ENCODE results near the gene MCUR1.
"Not testable (repeated sequence)": the region's sequence is repeated elsewhere in the genome, so short reads cannot be mapped to it uniquely, and the experiment has no call there.

Gene MCUR1

GRCh38 chr6:13838616-13839015 lies 24.3 kb upstream of the MCUR1 start:
- no peaks in the 10 kb centered on the region for H3K36me3 Mint-ChIP-seq (ENCODE audit: low read depth)
- no peaks in the 10 kb centered on the region for H3K9me3 Mint-ChIP-seq
- H3K27ac Mint-ChIP-seq: no peak overlapping the region
- H3K27me3 Mint-ChIP-seq: peaks cover 6% of the 10 kb centered on the region
- ATAC-seq (no peak), DNase-seq (no peak)
- H3K4me3 Mint-ChIP-seq: no peak overlapping the region
- H3K4me1 Mint-ChIP-seq: peaks cover 4% of the 10 kb centered on the region

- Mint-ChIP-seq H3K27me3 (peaks cover 8% of the 10 kb centered on the region), H3K36me3 (ENCODE audit: low read depth) (no peaks in the 10 kb centered on the region), H3K9me3 (no peaks in the 10 kb centered on the region), H3K27ac (no peak overlapping the region), H3K4me1 (no peaks in the 10 kb centered on the region), H3K4me3 (no peak overlapping the region)
- DNase-seq: no peak
- no peak for ATAC-seq
Observed at GRCh38 chr6:13836170-13836569, 21.8 kb upstream of the MCUR1 start.

DNA sequence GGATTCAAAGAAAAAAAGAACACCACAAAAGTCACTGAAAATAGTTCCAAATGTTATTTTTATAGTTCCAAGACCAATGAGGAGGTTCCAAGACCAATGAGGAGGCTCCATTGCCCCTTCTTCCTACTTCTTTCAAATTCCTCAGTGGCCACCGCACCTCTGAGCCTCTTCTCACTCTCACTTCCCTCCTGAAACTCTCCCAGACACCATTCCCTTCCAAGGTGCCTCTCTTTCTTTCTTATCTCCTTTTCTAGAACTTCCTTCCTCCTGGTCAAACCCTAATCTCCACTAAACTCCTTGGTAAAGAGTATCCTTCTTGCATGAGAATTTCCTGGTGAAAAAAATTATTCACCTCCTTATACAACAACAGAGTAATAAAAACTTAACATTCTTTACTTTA lies 20.4 kb upstream of the MCUR1 start:
- H3K9me3 Mint-ChIP-seq: no peaks in the 10 kb centered on the region
- H3K4me3 Mint-ChIP-seq: no peak overlapping the region
- no peaks in the 10 kb centered on the region for H3K36me3 Mint-ChIP-seq (ENCODE audit: low read depth)
- DNase-seq (no peak), ATAC-seq (no peak)
- peaks cover 8% of the 10 kb centered on the region for H3K27me3 Mint-ChIP-seq
- H3K4me1 Mint-ChIP-seq: no peaks in the 10 kb centered on the region
- no peak overlapping the region for H3K27ac Mint-ChIP-seq

- H3K27ac Mint-ChIP-seq; H3K4me3 Mint-ChIP-seq; H3K27me3 Mint-ChIP-seq; DNase-seq; H3K9me3 Mint-ChIP-seq; H3K4me1 Mint-ChIP-seq; H3K36me3 Mint-ChIP-seq (ENCODE audit: low read depth); ATAC-seq: not testable (repeated sequence)
Observed at GRCh38 chr6:13834018-13834417, 19.7 kb upstream of the MCUR1 start.

DNA sequence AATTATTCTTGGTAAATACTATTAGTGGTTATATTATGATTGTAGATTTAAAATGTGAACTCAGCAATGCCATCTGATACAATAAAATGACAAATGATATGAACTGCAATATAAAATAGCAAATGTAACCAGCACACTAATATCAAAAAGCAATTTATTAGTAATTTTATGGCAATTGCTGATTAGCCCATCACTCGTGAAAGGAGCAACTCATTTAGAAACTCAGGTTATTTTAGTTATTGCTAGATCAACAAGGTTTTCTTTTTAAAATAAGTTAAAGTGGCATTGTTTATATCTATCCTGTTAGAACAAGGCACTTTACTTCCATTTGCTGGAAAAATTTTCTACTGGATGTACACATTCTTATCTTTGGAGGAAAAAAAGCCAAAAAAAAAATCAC lies 18.4 kb upstream of the MCUR1 start:
- Mint-ChIP-seq H3K4me3 (no peak overlapping the region), H3K9me3 (peaks cover 6% of the 10 kb centered on the region), H3K36me3 (ENCODE audit: low read depth) (no peaks in the 10 kb centered on the region), H3K4me1 (no peaks in the 10 kb centered on the region), H3K27ac (no peak overlapping the region), H3K27me3 (peaks cover 8% of the 10 kb centered on the region)
- ATAC-seq (no peak), DNase-seq (no peak)

- H3K36me3 Mint-ChIP-seq (ENCODE audit: low read depth): no peaks in the 10 kb centered on the region
- DNase-seq (no peak), ATAC-seq (no peak)
- H3K27ac Mint-ChIP-seq: no peak overlapping the region
- H3K4me3 Mint-ChIP-seq: no peak overlapping the region
- peaks cover 6% of the 10 kb centered on the region for H3K9me3 Mint-ChIP-seq
- no peaks in the 10 kb centered on the region for H3K4me1 Mint-ChIP-seq
- peaks cover 8% of the 10 kb centered on the region for H3K27me3 Mint-ChIP-seq
Observed at GRCh38 chr6:13831615-13832014, 17.3 kb upstream of the MCUR1 start.

DNA sequence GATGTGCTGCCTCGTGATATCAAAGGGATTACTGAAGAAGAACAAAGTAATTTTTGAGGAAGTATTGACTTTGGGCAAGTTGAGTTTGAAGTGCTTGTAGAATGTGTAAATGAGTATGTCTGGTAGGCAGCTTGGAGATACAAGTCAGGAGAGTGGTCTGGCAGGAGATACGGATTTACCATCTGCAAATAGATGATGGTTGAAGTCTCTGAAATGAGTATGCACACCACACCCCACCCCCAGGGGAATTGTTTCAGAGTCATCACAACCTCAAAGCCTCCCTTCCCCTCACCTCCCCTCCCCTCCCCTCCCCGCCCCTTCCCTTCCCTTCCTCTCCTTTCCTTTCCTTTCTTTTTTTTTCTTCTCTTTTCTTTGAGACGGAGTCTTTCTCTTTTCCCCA lies 16.4 kb upstream of the MCUR1 start:
- H3K27ac Mint-ChIP-seq: no peak overlapping the region
- no peaks in the 10 kb centered on the region for H3K4me1 Mint-ChIP-seq
- ATAC-seq: no peak
- H3K36me3 Mint-ChIP-seq (ENCODE audit: low read depth): no peaks in the 10 kb centered on the region
- H3K27me3 Mint-ChIP-seq: peaks cover 8% of the 10 kb centered on the region
- no peak for DNase-seq
- no peak overlapping the region for H3K4me3 Mint-ChIP-seq
- peaks cover 6% of the 10 kb centered on the region for H3K9me3 Mint-ChIP-seq

GRCh38 chr6:13829419-13829818 lies 15.1 kb upstream of the MCUR1 start:
- not testable (repeated sequence) for H3K4me3 Mint-ChIP-seq

GRCh38 chr6:13828656-13829301 lies 14.4 kb upstream of the MCUR1 start:
- H3K9me3 Mint-ChIP-seq; DNase-seq; H3K4me1 Mint-ChIP-seq; H3K36me3 Mint-ChIP-seq (ENCODE audit: low read depth); H3K4me3 Mint-ChIP-seq; H3K27me3 Mint-ChIP-seq; ATAC-seq; H3K27ac Mint-ChIP-seq: not testable (repeated sequence)

More at GRCh38 chr6:13829419-13829818, 15.1 kb upstream of the MCUR1 start:
- H3K4me1 Mint-ChIP-seq; H3K27ac Mint-ChIP-seq; ATAC-seq; DNase-seq; H3K36me3 Mint-ChIP-seq (ENCODE audit: low read depth); H3K27me3 Mint-ChIP-seq; H3K9me3 Mint-ChIP-seq: not testable (repeated sequence)

DNA sequence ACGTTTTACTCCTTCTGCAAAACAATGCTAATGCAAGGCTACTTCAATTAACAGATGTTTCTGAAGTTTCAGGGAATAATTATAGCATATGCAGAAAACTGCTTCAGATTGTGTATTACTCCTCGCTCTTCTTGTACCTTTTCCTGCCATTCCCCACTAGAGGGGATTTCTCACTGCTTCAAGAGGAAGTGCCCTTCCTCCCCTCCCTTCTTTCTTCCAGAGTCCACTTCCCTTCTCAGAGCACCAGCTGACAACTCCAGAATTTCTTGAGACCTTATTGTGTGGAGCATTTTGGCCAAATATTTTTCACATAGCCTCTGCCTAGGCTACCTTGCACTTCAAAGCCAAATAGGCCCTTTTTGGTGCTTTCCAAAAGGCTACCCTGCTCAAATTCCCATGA lies 12.7 kb upstream of the MCUR1 start:
- DNase-seq (no peak), ATAC-seq (no peak)
- Mint-ChIP-seq H3K9me3 (peaks cover 6% of the 10 kb centered on the region), H3K27me3 (peaks cover 1% of the 10 kb centered on the region), H3K4me1 (no peaks in the 10 kb centered on the region), H3K4me3 (no peak overlapping the region), H3K36me3 (ENCODE audit: low read depth) (no peaks in the 10 kb centered on the region), H3K27ac (no peak overlapping the region)

- H3K27me3 Mint-ChIP-seq: peaks cover 1% of the 10 kb centered on the region
- H3K27ac Mint-ChIP-seq: no peak overlapping the region
- ATAC-seq (no peak), DNase-seq (no peak)
- no peaks in the 10 kb centered on the region for H3K36me3 Mint-ChIP-seq (ENCODE audit: low read depth)
- no peaks in the 10 kb centered on the region for H3K4me1 Mint-ChIP-seq
- no peak overlapping the region for H3K4me3 Mint-ChIP-seq
- peaks cover 6% of the 10 kb centered on the region for H3K9me3 Mint-ChIP-seq
Observed at GRCh38 chr6:13825871-13826270, 11.5 kb upstream of the MCUR1 start.

DNA sequence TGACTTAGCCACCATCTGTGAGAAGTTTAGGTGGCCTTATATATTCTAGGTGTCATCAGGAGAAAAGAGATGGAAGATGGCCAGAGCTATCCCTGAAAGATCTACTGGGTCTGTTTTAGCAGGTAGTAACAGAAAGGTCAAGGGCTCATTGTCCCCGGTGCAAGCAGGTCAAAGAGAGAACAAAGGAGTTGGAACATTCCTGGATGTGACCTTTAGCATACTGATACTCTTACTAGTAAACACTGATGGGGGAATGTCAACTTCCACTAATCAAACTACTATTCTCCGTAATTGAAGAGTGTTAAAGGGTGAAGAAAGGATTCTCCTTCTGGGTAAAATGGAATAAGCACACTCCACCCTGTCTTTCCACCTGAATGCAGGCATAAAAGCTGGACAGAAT lies 4.0 kb upstream of the MCUR1 start:
- H3K27me3 Mint-ChIP-seq: no peaks in the 10 kb centered on the region
- H3K27ac Mint-ChIP-seq: no peak overlapping the region
- no peak for ATAC-seq
- H3K4me3 Mint-ChIP-seq: no peak overlapping the region
- peaks cover 15% of the 10 kb centered on the region for H3K4me1 Mint-ChIP-seq
- H3K36me3 Mint-ChIP-seq (ENCODE audit: low read depth): no peaks in the 10 kb centered on the region
- H3K9me3 Mint-ChIP-seq: no peaks in the 10 kb centered on the region
- no peak for DNase-seq

- ATAC-seq (no peak), DNase-seq (no peak)
- Mint-ChIP-seq H3K4me3 (peak overlapping the region; percentile 80), H3K4me1 (peaks cover 33% of the 10 kb centered on the region), H3K36me3 (ENCODE audit: low read depth) (no peaks in the 10 kb centered on the region), H3K27me3 (no peaks in the 10 kb centered on the region), H3K27ac (peak overlapping the region; percentile 83), H3K9me3 (no peaks in the 10 kb centered on the region)
Observed at GRCh38 chr6:13814938-13815575, 700 bp upstream of the MCUR1 start.

DNA sequence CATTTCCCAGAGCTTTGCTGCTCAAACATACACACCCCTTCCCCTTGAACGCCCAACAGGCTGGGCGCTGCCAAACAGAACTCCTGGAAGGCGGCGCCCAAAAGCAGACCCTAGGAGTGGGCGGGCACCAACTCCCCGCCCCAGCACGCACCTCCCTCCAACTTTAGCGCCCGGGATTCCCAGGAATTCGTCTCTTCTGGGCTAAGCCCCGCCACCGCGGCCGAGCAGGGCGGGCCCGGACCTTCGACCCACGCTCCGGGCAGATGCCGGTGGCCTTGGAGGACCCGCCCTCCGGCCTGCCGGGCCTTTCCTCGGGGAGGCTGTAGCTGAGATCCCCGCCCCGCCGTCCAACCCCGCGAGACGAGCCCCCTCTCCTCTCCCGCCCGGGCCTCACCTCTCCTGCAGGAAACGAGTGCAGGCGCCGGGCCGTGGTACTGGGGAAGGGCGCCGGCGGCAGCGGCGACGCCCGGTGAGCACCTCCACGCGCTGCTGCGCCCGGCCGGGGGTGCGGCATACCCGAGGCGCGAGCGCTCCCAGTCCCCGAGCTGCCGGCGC lies 659 bp downstream of the MCUR1 start:
- Mint-ChIP-seq H3K9me3 (no peaks in the 10 kb centered on the region), H3K27ac (peak overlapping the region; percentile 60), H3K36me3 (ENCODE audit: low read depth) (peaks cover 7% of the 10 kb centered on the region), H3K27me3 (no peaks in the 10 kb centered on the region), H3K4me1 (peaks cover 33% of the 10 kb centered on the region), H3K4me3 (peak overlapping the region; percentile 88)
- no peak for DNase-seq
- peak; percentile 33 for ATAC-seq

- peaks cover 33% of the 10 kb centered on the region for H3K4me1 Mint-ChIP-seq
- peak overlapping the region; percentile 88 for H3K4me3 Mint-ChIP-seq
- H3K27me3 Mint-ChIP-seq: no peaks in the 10 kb centered on the region
- no peaks in the 10 kb centered on the region for H3K9me3 Mint-ChIP-seq
- DNase-seq (no peak), ATAC-seq (no peak)
- H3K36me3 Mint-ChIP-seq (ENCODE audit: low read depth): peaks cover 9% of the 10 kb centered on the region
- H3K27ac Mint-ChIP-seq: peak overlapping the region; percentile 23
Observed at GRCh38 chr6:13813026-13813425, 1.3 kb downstream of the MCUR1 start.
